ENCODE measurements around the gene PROS1.
"Not testable (repeated sequence)": the region's sequence is repeated elsewhere in the genome, so short reads cannot be mapped to it uniquely, and the experiment has no call there.

PROS1 gene

DNA sequence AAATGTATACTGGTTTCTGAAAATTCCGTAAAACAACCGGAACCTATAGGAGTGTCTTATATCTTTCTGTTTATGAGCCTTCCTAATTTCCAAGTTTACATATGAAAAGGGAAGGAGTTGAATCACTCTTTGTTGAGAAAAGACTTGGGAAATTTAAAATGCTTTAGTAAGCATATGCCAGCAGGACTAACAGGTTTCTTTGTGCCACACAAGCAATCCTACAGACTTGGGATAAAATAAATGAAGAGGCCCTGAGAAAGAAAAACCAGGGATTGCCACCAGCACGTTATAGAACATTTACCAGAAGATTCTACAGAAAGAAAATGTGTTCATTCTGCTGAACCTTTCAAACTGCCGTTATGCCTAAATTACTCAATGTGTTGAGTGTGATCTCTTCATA lies 96.3 kb downstream of the PROS1 start:
- DNase-seq (ENCODE audit: low read depth in 2 of 2): not testable (repeated sequence)

DNA sequence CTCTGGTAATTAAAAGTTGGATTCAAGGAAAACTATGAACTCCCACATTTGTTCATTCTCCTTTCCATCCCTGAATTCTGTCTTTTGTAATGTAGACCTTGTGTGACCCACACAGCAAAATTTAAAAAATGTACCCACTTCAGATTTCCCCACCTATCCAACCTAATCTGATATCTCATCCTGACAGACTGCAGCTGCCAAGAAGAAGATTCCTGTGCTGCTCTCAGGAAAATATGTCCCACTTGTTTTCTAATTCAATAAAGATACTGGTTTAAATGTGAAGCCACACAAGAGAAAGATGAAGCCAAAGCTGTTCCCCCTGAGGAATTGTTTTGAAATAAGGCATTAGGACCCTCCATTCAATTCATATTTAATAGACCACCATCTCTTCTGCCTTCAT lies 100.3 kb downstream of the PROS1 start:
- DNase-seq (ENCODE audit: low read depth in 2 of 2): not testable (repeated sequence)

DNA sequence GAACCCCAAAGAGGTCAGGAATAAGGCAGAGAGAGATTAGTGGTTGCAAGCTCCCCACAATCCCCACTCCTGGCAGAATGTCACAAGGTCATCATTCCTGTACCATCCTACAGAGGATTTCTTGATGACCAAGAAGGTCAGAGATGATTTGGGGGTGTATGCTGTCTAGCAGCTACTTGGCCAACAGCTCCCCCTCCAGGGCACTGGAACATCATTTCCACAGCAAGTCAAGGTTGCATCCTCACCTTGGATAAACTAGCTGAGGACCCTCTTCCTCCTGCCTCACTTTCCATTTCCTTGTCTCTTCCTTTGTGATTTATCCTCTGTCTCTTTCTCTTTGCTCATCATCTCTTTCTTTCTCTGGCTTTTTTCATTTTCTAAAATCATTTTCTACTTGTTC lies 106.3 kb downstream of the PROS1 start:
- no peak for DNase-seq (ENCODE audit: low read depth in 2 of 2)

DNA sequence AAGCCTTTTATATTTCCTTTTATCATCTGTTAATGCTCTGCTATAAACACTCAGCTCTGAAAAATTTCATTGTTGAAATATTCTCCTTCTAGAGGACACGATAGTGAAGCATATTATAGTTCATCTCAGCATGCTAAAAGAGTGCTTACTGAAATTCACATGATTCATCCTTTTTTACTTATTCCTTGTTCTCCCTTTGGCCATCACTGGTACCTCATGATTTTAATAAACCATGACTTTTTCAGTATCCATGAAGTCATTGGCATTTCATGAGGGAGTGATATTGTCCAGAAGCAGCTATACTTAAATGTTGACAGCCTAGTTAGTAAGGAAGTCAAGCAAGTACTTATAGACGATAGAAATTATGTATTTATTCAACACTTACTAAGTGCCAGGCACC lies 112.7 kb downstream of the PROS1 start:
- no peak for DNase-seq (ENCODE audit: low read depth in 2 of 2)

DNA sequence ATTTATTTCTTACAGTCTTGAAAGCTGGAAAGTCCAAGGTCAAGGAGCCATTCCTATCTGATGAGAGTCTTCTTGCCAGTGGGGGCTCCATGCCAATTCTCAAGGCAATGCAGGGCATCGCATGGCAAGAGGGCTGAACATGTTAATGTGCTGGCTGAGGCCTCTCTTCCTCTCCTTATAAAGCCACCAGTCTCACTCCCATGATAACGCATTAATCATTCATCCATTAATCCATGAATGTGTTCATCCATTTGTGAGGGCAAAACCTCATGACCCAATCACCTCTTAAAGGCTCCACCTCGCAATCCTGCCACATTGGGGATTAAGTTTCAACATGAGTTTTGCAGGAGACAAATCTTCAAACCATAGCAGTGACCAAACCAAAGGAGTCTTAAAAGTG lies 118.3 kb downstream of the PROS1 start:
- no peak for DNase-seq (ENCODE audit: low read depth in 2 of 2)

DNA sequence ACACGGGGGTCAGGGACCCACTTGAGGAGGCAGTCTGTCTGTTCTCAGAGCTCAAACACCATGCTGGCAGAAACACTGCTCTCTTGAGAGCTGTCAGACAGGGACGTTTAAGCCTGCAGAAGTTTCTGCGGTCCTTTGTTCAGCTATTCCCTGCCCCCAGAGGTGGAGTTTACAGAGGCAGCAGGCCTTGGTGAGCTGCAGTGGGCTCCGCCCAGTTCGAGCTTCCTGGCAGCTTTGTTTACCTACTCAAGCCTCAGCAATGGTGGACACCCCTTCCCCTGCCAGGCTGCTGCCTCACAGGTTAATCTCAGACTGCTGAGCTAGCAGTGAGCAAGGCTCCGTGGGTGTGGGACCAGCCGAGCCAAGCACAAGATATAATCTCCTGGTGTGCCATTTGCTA lies 121.5 kb downstream of the PROS1 start:
- DNase-seq (ENCODE audit: low read depth in 2 of 2): not testable (repeated sequence)

DNA sequence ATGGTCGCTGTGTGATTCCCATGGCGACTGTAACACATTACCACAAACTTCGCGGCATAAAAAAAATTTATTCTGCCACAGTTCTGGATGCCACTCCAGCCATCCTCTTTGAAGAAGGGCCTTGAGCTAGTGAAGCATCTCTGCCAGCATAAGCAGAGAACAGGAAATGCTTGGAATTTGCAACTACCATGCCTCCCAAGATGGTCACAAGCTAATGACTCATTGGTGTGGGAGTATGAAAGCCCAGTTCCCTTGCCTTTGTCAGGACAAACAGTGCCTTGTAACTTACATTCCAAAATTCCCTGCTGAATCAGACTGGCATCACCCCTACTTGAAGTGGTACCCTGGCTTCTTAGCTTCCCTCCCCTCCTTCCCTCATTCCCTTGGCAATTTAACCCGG lies 129.7 kb downstream of the PROS1 start:
- DNase-seq (ENCODE audit: low read depth in 2 of 2): no peak

DNA sequence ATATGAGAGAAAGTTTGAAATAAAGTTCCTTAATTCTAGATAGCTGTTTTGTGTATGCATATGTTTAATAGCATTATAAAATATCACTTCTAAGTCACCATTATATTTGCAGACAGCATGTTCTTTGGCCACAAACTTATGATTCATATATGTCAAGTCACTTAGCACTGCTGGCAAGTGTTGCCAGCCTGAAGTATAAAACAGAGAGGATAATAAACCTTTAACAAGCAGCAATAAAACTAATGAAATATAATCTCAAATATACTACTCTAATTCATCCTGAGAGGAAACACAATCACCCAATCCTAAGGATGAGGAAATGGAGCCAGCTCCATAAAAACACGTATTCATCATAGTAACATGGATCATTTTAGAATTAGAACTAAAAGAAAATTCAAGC lies 134.5 kb downstream of the PROS1 start:
- DNase-seq (ENCODE audit: low read depth in 2 of 2): not testable (repeated sequence)
